NOMO-1 treated with DMSO at 0.1 percent for 48 hours (cell line): ENCODE measurements around the gene SORCS1.
A peak's percentile ranks its signal among the peaks of the same experiment; 100 is the strongest.

Source experiments
- DNase-seq: peaks from one replicate; lab custom pipeline; 2025; ENCODE audit not compliant: unreplicated experiment; lab: John Stamatoyannopoulos, UW

SORCS1 gene

GRCh38 chr10:106696239-106696638, 468.3 kb downstream of the SORCS1 start:
- no peak for DNase-seq

GRCh38 chr10:106694696-106695095, 469.8 kb downstream of the SORCS1 start:
- DNase-seq = no peak

GRCh38 chr10:106682175-106682574, 482.3 kb downstream of the SORCS1 start:
- DNase-seq = peak; percentile 45

- DNase-seq = no peak
Observed at GRCh38 chr10:106680061-106680460, 484.4 kb downstream of the SORCS1 start.

- no peak for DNase-seq
Observed at GRCh38 chr10:106679314-106679713, 485.2 kb downstream of the SORCS1 start.

GRCh38 chr10:106672517-106673175, 491.9 kb downstream of the SORCS1 start:
- DNase-seq = no peak

- DNase-seq = no peak
Observed at GRCh38 chr10:106661767-106662140, 502.8 kb downstream of the SORCS1 start.

- DNase-seq = no peak
Observed at GRCh38 chr10:106661133-106661766, 503.3 kb downstream of the SORCS1 start.

- no peak for DNase-seq
Observed at GRCh38 chr10:106660550-106660949, 504.0 kb downstream of the SORCS1 start.

- DNase-seq = no peak
Observed at GRCh38 chr10:106655636-106656035, 508.9 kb downstream of the SORCS1 start.

GRCh38 chr10:106655165-106655564, 509.3 kb downstream of the SORCS1 start:
- DNase-seq = no peak

GRCh38 chr10:106652279-106652678, 512.2 kb downstream of the SORCS1 start:
- peak; percentile 78 for DNase-seq

GRCh38 chr10:106648534-106649481, 515.7 kb downstream of the SORCS1 start:
- no peak for DNase-seq

- DNase-seq = no peak
Observed at GRCh38 chr10:106643473-106643872, 521.0 kb downstream of the SORCS1 start.

- no peak for DNase-seq
Observed at GRCh38 chr10:106637873-106638272, 526.6 kb downstream of the SORCS1 start.

GRCh38 chr10:106636766-106637491, 527.6 kb downstream of the SORCS1 start:
- no peak for DNase-seq

- no peak for DNase-seq
Observed at GRCh38 chr10:106635947-106636346, 528.6 kb downstream of the SORCS1 start.

GRCh38 chr10:106631016-106631702, 533.3 kb downstream of the SORCS1 start:
- DNase-seq = no peak

- DNase-seq = no peak
Observed at GRCh38 chr10:106626371-106626770, 538.1 kb downstream of the SORCS1 start.

- DNase-seq = no peak
Observed at GRCh38 chr10:106625751-106626150, 538.8 kb downstream of the SORCS1 start.
